ENCODE measurements around the gene VPS4B.

DNA sequence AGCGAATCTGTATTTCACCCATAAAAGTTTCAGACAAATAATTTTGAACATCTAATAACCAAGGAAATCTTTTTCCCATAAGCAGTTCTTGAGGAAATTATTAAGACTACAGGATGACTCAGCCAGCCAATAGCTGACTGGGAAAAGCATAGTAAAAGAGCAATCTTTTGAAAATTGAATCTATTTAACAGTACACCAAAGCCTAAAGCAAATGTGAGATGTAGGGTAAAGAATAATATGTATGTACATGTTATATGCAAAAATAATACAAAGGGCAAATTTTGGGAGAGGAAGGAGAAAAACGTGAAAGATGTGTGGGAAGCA lies 42.7 kb downstream of the VPS4B start:
- TF ChIP-seq POLR2A (IDR thresholded peaks at IDR 0.05; ENCODE audit: low read length), result no peak
- TF ChIP-seq GATA1 (IDR thresholded peaks at IDR 0.05; ENCODE audit: low read depth, low read length), result no peak

All from erythroblast (primary cell).